ENCODE results near the gene EMC10.
A peak's percentile ranks its signal among the peaks of the same experiment; 100 is the strongest.

Gene EMC10

GRCh38 chr19:50500060-50500752 is 23.9 kb downstream of the EMC10 start:
- DNase-seq, result no peak

GRCh38 chr19:50500753-50501151 is 24.4 kb downstream of the EMC10 start:
- DNase-seq, result no peak

GRCh38 chr19:50501186-50501567 is 24.9 kb downstream of the EMC10 start:
- DNase-seq, result no peak

- DNase-seq, result no peak
Observed at GRCh38 chr19:50501568-50502475, 25.5 kb downstream of the EMC10 start.

- DNase-seq, result no peak
Observed at GRCh38 chr19:50505856-50506611, 29.7 kb downstream of the EMC10 start.

GRCh38 chr19:50506700-50507099 is 30.4 kb downstream of the EMC10 start:
- DNase-seq, result no peak

- no peak for DNase-seq
Observed at GRCh38 chr19:50507376-50507775, 31.1 kb downstream of the EMC10 start.

GRCh38 chr19:50508843-50509190 is 32.5 kb downstream of the EMC10 start:
- no peak for DNase-seq

- no peak for DNase-seq
Observed at GRCh38 chr19:50509366-50509765, 33.1 kb downstream of the EMC10 start.

- DNase-seq, result no peak
Observed at GRCh38 chr19:50510121-50510670, 33.9 kb downstream of the EMC10 start.

GRCh38 chr19:50510700-50511068 is 34.4 kb downstream of the EMC10 start:
- DNase-seq, result no peak

- peak; percentile 96 to 99 for DNase-seq
Observed at GRCh38 chr19:50511069-50511822, 34.9 kb downstream of the EMC10 start, which contains the start of gene JOSD2. JOSD2 (minus strand) TSS chr19:50511191; CDS start chr19:50510431, 760 bp downstream.

- no peak for DNase-seq
Observed at GRCh38 chr19:50512112-50512998, 36.0 kb downstream of the EMC10 start.

GRCh38 chr19:50512999-50513745 is 36.9 kb downstream of the EMC10 start:
- no peak for DNase-seq

GRCh38 chr19:50513746-50514345 is 37.5 kb downstream of the EMC10 start, which contains the start of gene ASPDH:
ASPDH (minus strand) TSS chr19:50513913; CDS start chr19:50513823, 90 bp downstream.
- no peak for DNase-seq

GRCh38 chr19:50514346-50515167 is 38.2 kb downstream of the EMC10 start:
- DNase-seq, result no peak

GRCh38 chr19:50515168-50515561 is 38.9 kb downstream of the EMC10 start:
- DNase-seq, result no peak

GRCh38 chr19:50516456-50516855 is 40.1 kb downstream of the EMC10 start:
- DNase-seq, result no peak
